Measurements from ENCODE around the gene WBP2.

WBP2 gene

GRCh38 chr17:75855310-75856061 is at the start of gene WBP2:
Gene WBP2, minus strand, starts transcription at chr17:75855335. Its CDS starts 38 bp downstream, at chr17:75855297.
- DNase-seq (ENCODE audit: low read depth, low spot score): peak; percentile 100

- DNase-seq (ENCODE audit: low read depth, low spot score): no peak
These were observed 47.3 kb upstream of the WBP2 start for GRCh38 chr17:75902406-75902805.

GRCh38 chr17:75901727-75902126 is 46.6 kb upstream of the WBP2 start:
- no peak for DNase-seq (ENCODE audit: low read depth, low spot score)

GRCh38 chr17:75900691-75901533 is 45.8 kb upstream of the WBP2 start:
- DNase-seq (ENCODE audit: low read depth, low spot score): no peak

- no peak for DNase-seq (ENCODE audit: low read depth, low spot score)
These were observed 44.8 kb upstream of the WBP2 start for GRCh38 chr17:75899767-75900468.

GRCh38 chr17:75899353-75899752 is 44.2 kb upstream of the WBP2 start:
- DNase-seq (ENCODE audit: low read depth, low spot score): no peak

- no peak for DNase-seq (ENCODE audit: low read depth, low spot score)
These were observed 43.7 kb upstream of the WBP2 start for GRCh38 chr17:75898791-75899190.

GRCh38 chr17:75898065-75898464 is 42.9 kb upstream of the WBP2 start:
- DNase-seq (ENCODE audit: low read depth, low spot score): no peak

- no peak for DNase-seq (ENCODE audit: low read depth, low spot score)
These were observed 42.3 kb upstream of the WBP2 start for GRCh38 chr17:75897160-75898019.

GRCh38 chr17:75896415-75897159 is 41.5 kb upstream of the WBP2 start, which contains the start of gene TRIM65:
Gene TRIM65, minus strand, starts transcription at chr17:75896951. Its CDS starts 14 bp downstream, at chr17:75896937.
- DNase-seq (ENCODE audit: low read depth, low spot score): no peak

GRCh38 chr17:75895370-75896155 is 40.4 kb upstream of the WBP2 start:
- no peak for DNase-seq (ENCODE audit: low read depth, low spot score)

- no peak for DNase-seq (ENCODE audit: low read depth, low spot score)
These were observed 39.1 kb upstream of the WBP2 start for GRCh38 chr17:75894049-75894733.

GRCh38 chr17:75893305-75894048 is 38.3 kb upstream of the WBP2 start:
- DNase-seq (ENCODE audit: low read depth, low spot score): no peak

- DNase-seq (ENCODE audit: low read depth, low spot score): no peak
These were observed 37.6 kb upstream of the WBP2 start for GRCh38 chr17:75892556-75893224.

- DNase-seq (ENCODE audit: low read depth, low spot score): no peak
These were observed 36.7 kb upstream of the WBP2 start for GRCh38 chr17:75891605-75892555.

GRCh38 chr17:75891022-75891604 is 36.0 kb upstream of the WBP2 start:
- DNase-seq (ENCODE audit: low read depth, low spot score): no peak

Measured in iPS DF 19.7 (cell line).